Neuronal stem cell (in vitro differentiated cells): ENCODE results near the gene TFB2M.

Source experiments
- DNase-seq: peaks from one replicate; pipeline ENCODE4 v3.0.0-alpha.2; 2013; ENCODE audit warnings: low spot score
- H2AFZ ChIP-seq: one replicate; pipeline ENCODE4 v1.6.1; 2013; ENCODE audit warnings: mild to moderate bottlenecking, low read length, inconsistent platforms
- H2AK5ac ChIP-seq: 2 replicates; pipeline ENCODE4 v1.6.1; 2013; ENCODE audit warnings: low read depth, mild to moderate bottlenecking, inconsistent platforms, low read length, moderate library complexity, mixed read lengths
- H2BK120ac ChIP-seq: 2 replicates; pipeline ENCODE4 v1.6.1; 2013; ENCODE audit warnings: low read depth, mild to moderate bottlenecking, inconsistent platforms, low read length, moderate library complexity, mixed read lengths
- H2BK12ac ChIP-seq: one replicate; pipeline ENCODE4 v1.6.1; 2013; ENCODE audit warnings: low read length, inconsistent platforms
- H2BK15ac ChIP-seq: 2 replicates; pipeline ENCODE4 v1.6.1; 2013; ENCODE audit warnings: mild to moderate bottlenecking, low read length, inconsistent platforms, mixed read lengths
- H2BK5ac ChIP-seq: one replicate; pipeline ENCODE4 v1.6.1; 2013; ENCODE audit warnings: inconsistent platforms, mild to moderate bottlenecking, low read length, moderate library complexity
- H3K14ac ChIP-seq: one replicate; pipeline ENCODE4 v1.6.1; 2013; ENCODE audit warnings: low read length, inconsistent platforms
- H3K18ac ChIP-seq: 2 replicates; pipeline ENCODE4 v1.6.1; 2013; ENCODE audit warnings: low read length, inconsistent platforms
- H3K23ac ChIP-seq: 2 replicates; pipeline ENCODE4 v1.6.1; 2013; ENCODE audit warnings: low read depth, mild to moderate bottlenecking, mixed read lengths, low read length, inconsistent platforms; ENCODE audit not compliant: poor library complexity
- H3K27ac ChIP-seq: replicated peaks from 3 replicates; pipeline ENCODE4 v1.5.1; 2013; ENCODE audit warnings: low read length, inconsistent platforms
- H3K27me3 ChIP-seq, 3 experiments: 2 replicates each; pipeline ENCODE4 v1.6.1; 2013; ENCODE audit warnings: low read length in 3 of 3, mild to moderate bottlenecking in 2 of 3, inconsistent platforms in 1 of 3, low read depth in 1 of 3, mixed read lengths in 1 of 3, moderate library complexity in 1 of 3; ENCODE audit not compliant: control insufficient read depth in 3 of 3, insufficient read depth in 3 of 3
- H3K36me3 ChIP-seq, 2 donors: replicated peaks in 1 of 2; 2 replicates each; pipeline ENCODE4 v1.6.1; 2013; ENCODE audit warnings: low read length in 2 of 2; ENCODE audit not compliant: control insufficient read depth in 2 of 2, insufficient read depth in 2 of 2
- H3K4ac ChIP-seq: 2 replicates; pipeline ENCODE4 v1.6.1; 2013; ENCODE audit warnings: inconsistent platforms, mild to moderate bottlenecking, low read length, moderate library complexity
- H3K4me1 ChIP-seq, 2 donors: 1 replicate in 1 of 2; 2 replicates in 1 of 2; pipeline ENCODE4 v1.6.1; 2013; ENCODE audit warnings: low read length in 2 of 2, low read depth in 1 of 2; ENCODE audit not compliant: control insufficient read depth in 2 of 2, insufficient read depth in 1 of 2
- H3K4me2 ChIP-seq: one replicate; pipeline ENCODE4 v1.6.1; 2013; ENCODE audit warnings: mild to moderate bottlenecking, low read length, inconsistent platforms; ENCODE audit not compliant: insufficient read depth, poor library complexity, severe bottlenecking
- H3K4me3 ChIP-seq, 2 donors: 2 replicates each; pipeline ENCODE4 v1.5.1; 2013; ENCODE audit warnings: low read length in 2 of 2, mild to moderate bottlenecking in 2 of 2, inconsistent platforms in 1 of 2, moderate library complexity in 1 of 2
- H3K79me1 ChIP-seq: one replicate; pipeline ENCODE4 v1.6.1; 2013; ENCODE audit warnings: low read depth, mild to moderate bottlenecking, inconsistent platforms, low read length, moderate library complexity
- H3K9ac ChIP-seq: one replicate; pipeline ENCODE4 v1.6.1; 2013; ENCODE audit warnings: mild to moderate bottlenecking, low read depth, low read length, inconsistent platforms; ENCODE audit not compliant: poor library complexity
- H3K9me3 ChIP-seq, 2 donors: replicated peaks in 1 of 2; 2 replicates each; pipeline versions ENCODE3 to v1.6.1; 2013; ENCODE audit warnings: low read length in 2 of 2, mild to moderate bottlenecking in 2 of 2, inconsistent platforms in 1 of 2, low read depth in 1 of 2, mixed read lengths in 1 of 2, moderate library complexity in 1 of 2; ENCODE audit not compliant: control insufficient read depth in 2 of 2, insufficient read depth in 1 of 2
- H4K8ac ChIP-seq: one replicate; pipeline ENCODE4 v1.6.1; 2013; ENCODE audit warnings: low read depth, mild to moderate bottlenecking, inconsistent platforms, low read length, moderate library complexity
- H4K91ac ChIP-seq: one replicate; pipeline ENCODE4 v1.6.1; 2013; ENCODE audit warnings: low read length, low read depth, mild to moderate bottlenecking, inconsistent platforms; ENCODE audit not compliant: poor library complexity
- WGBS, 2 donors: extraction: QIAGEN DNeasy Blood & Tissue Kit; methylation state at CpG; one replicate each; pipeline ENCODE4 v1.1.7; 2013; ENCODE audit warnings: missing lambda C conversion rate in 2 of 2, mixed read lengths in 1 of 2; ENCODE audit not compliant: insufficient read length in 2 of 2, insufficient replicate concordance in 1 of 2; ENCODE audit errors: extremely low coverage in 2 of 2; 5-methylcytosine and 5-hydroxymethylcytosine counted together

The TFB2M gene

GRCh38 chr1:246580497-246581370 lies 14.7 kb upstream of the TFB2M start:
- Histone ChIP-seq H3K36me3 (peaks cover 0 to 3% of the 10 kb centered on the region in 2 donors), H2AFZ (no peak overlapping the region), H3K79me1 (no peaks in the 10 kb centered on the region), H2BK5ac (no peak overlapping the region), H3K23ac (no peak overlapping the region), H2BK15ac (no peak overlapping the region), H2BK120ac (no peak overlapping the region), H3K27ac (no peak overlapping the region), H2BK12ac (no peak overlapping the region), H4K91ac (no peak overlapping the region), H3K9me3 (no peaks in the 10 kb centered on the region), H3K18ac (no peak overlapping the region), H3K4ac (no peak overlapping the region), H3K4me3 (no peak overlapping the region), H3K27me3 (no peaks in the 10 kb centered on the region), H4K8ac (no peak overlapping the region), H2AK5ac (no peak overlapping the region), H3K4me1 (peaks cover 0 to 6% of the 10 kb centered on the region in 2 donors), H3K4me2 (no peak overlapping the region), H3K14ac (no peak overlapping the region), H3K9ac (no peak overlapping the region)
- no peak for DNase-seq
- WGBS, 2 donors: no CpG with 5 or more reads among the region's 15 CpGs

- H2BK15ac ChIP-seq: no peak overlapping the region
- H2AK5ac ChIP-seq: no peak overlapping the region
- H3K4ac ChIP-seq: no peak overlapping the region
- H4K8ac ChIP-seq: no peak overlapping the region
- no peak overlapping the region for H3K14ac ChIP-seq
- no peak overlapping the region for H2AFZ ChIP-seq
- no peak overlapping the region for H3K4me2 ChIP-seq
- no peak overlapping the region for H3K27ac ChIP-seq
- no CpG with 5 or more reads among the region's 3 CpGs for WGBS, 2 donors
- no peak overlapping the region for H4K91ac ChIP-seq
- no peak overlapping the region for H3K4me3 ChIP-seq
- peaks cover 0 to 3% of the 10 kb centered on the region in 2 donors for H3K36me3 ChIP-seq
- H3K9me3 ChIP-seq: no peaks in the 10 kb centered on the region
- no peak overlapping the region for H3K9ac ChIP-seq
- peaks cover 2% of the 10 kb centered on the region for H3K79me1 ChIP-seq
- no peak overlapping the region for H3K23ac ChIP-seq
- no peak overlapping the region for H3K18ac ChIP-seq
- no peaks in the 10 kb centered on the region for H3K27me3 ChIP-seq
- H2BK5ac ChIP-seq: no peak overlapping the region
- H2BK12ac ChIP-seq: no peak overlapping the region
- DNase-seq: no peak
- H3K4me1 ChIP-seq: peaks cover 0 to 6% of the 10 kb centered on the region in 2 donors
- H2BK120ac ChIP-seq: no peak overlapping the region
These were observed 13.8 kb upstream of the TFB2M start for GRCh38 chr1:246579818-246580217.

GRCh38 chr1:246577720-246578106 lies 11.7 kb upstream of the TFB2M start:
- H2BK12ac ChIP-seq: no peak overlapping the region
- no peak overlapping the region for H3K4ac ChIP-seq
- no peak overlapping the region for H3K9ac ChIP-seq
- no peaks in the 10 kb centered on the region for H3K9me3 ChIP-seq
- peaks cover 0 to 2% of the 10 kb centered on the region in 2 donors for H3K4me1 ChIP-seq
- H3K4me3 ChIP-seq: no peak overlapping the region
- no peak overlapping the region for H4K8ac ChIP-seq
- WGBS, 2 donors: no CpG with 5 or more reads among the region's 2 CpGs
- no peak for DNase-seq
- H3K4me2 ChIP-seq: no peak overlapping the region
- H2BK5ac ChIP-seq: no peak overlapping the region
- no peaks in the 10 kb centered on the region for H3K27me3 ChIP-seq
- H3K36me3 ChIP-seq: no peaks in the 10 kb centered on the region
- H2BK15ac ChIP-seq: no peak overlapping the region
- no peak overlapping the region for H2BK120ac ChIP-seq
- no peak overlapping the region for H2AFZ ChIP-seq
- H4K91ac ChIP-seq: no peak overlapping the region
- H3K14ac ChIP-seq: no peak overlapping the region
- H3K23ac ChIP-seq: no peak overlapping the region
- H3K79me1 ChIP-seq: peaks cover 2% of the 10 kb centered on the region
- no peak overlapping the region for H3K18ac ChIP-seq
- no peak overlapping the region for H3K27ac ChIP-seq
- H2AK5ac ChIP-seq: no peak overlapping the region

- Histone ChIP-seq H3K4me2 (no peak overlapping the region), H3K4me1 (peaks cover 0 to 2% of the 10 kb centered on the region in 2 donors), H3K27ac (no peak overlapping the region), H2BK12ac (no peak overlapping the region), H2BK5ac (no peak overlapping the region), H4K91ac (no peak overlapping the region), H3K4me3 (no peak overlapping the region), H2BK15ac (no peak overlapping the region), H3K9ac (no peak overlapping the region), H3K79me1 (peaks cover 2% of the 10 kb centered on the region), H2AK5ac (no peak overlapping the region), H3K27me3 (no peaks in the 10 kb centered on the region), H3K36me3 (no peaks in the 10 kb centered on the region), H4K8ac (no peak overlapping the region), H3K18ac (no peak overlapping the region), H2AFZ (no peak overlapping the region), H3K9me3 (no peaks in the 10 kb centered on the region), H3K4ac (no peak overlapping the region), H3K23ac (no peak overlapping the region), H3K14ac (no peak overlapping the region), H2BK120ac (no peak overlapping the region)
- no peak for DNase-seq
- WGBS, 2 donors: no CpG with 5 or more reads among the region's 5 CpGs
These were observed 11.1 kb upstream of the TFB2M start for GRCh38 chr1:246577082-246577719.
